Measurements from ENCODE around the gene LBHD2.

Gene LBHD2

GRCh38 chr14:103068351-103069073 is 15.5 kb upstream of the LBHD2 start:
- DNase-seq = no peak

- DNase-seq = no peak
These were observed 13.6 kb upstream of the LBHD2 start for GRCh38 chr14:103070263-103070885.

GRCh38 chr14:103070971-103071542 is 13.0 kb upstream of the LBHD2 start:
- no peak for DNase-seq

- DNase-seq = no peak
These were observed 12.3 kb upstream of the LBHD2 start for GRCh38 chr14:103071544-103072251.

GRCh38 chr14:103072595-103073366 is 11.2 kb upstream of the LBHD2 start:
- no peak for DNase-seq

GRCh38 chr14:103073367-103073875 is 10.6 kb upstream of the LBHD2 start:
- no peak for DNase-seq

GRCh38 chr14:103073876-103074728 is 9.9 kb upstream of the LBHD2 start:
- DNase-seq = no peak

GRCh38 chr14:103074729-103075367 is 9.2 kb upstream of the LBHD2 start:
- peak in 1 of 5 experiments; percentile 27 for DNase-seq

GRCh38 chr14:103078420-103078749 is 5.6 kb upstream of the LBHD2 start:
- DNase-seq = peak; percentile 51 to 83 (median 61)

- DNase-seq = peak in 1 of 5 experiments; percentile 19
These were observed 5.0 kb upstream of the LBHD2 start for GRCh38 chr14:103078860-103079587.

GRCh38 chr14:103081951-103082350 is 2.1 kb upstream of the LBHD2 start:
- no peak for DNase-seq

GRCh38 chr14:103085106-103086091 is 1.4 kb downstream of the LBHD2 start:
- no peak for DNase-seq

GRCh38 chr14:103086771-103087342 is 2.8 kb downstream of the LBHD2 start:
- DNase-seq = peak in 1 of 5 experiments; percentile 5

GRCh38 chr14:103087343-103087835 is 3.4 kb downstream of the LBHD2 start:
- DNase-seq = no peak

GRCh38 chr14:103088921-103089320 is 4.9 kb downstream of the LBHD2 start:
- DNase-seq = no peak

- DNase-seq = no peak
These were observed 5.7 kb downstream of the LBHD2 start for GRCh38 chr14:103089386-103090335.

GRCh38 chr14:103090481-103091020 is 6.5 kb downstream of the LBHD2 start:
- peak in 1 of 5 experiments; percentile 20 for DNase-seq

Measured in T-helper 2 cell (primary cell).